GM12873 (cell line): ENCODE measurements around the gene C3orf33.

Experiments used
- CTCF ChIP-seq: IDR thresholded peaks from 2 replicates; pipeline ENCODE4 v1.5.1; 2012; ENCODE audit warnings: low read depth, mild to moderate bottlenecking, moderate library complexity, low read length, control low read depth; ENCODE audit not compliant: insufficient read depth; ENCODE audit errors: missing control alignments

C3orf33 gene

GRCh38 chr3:155748611-155749365, 57.3 kb downstream of the C3orf33 start:
- no peak for TF ChIP-seq CTCF

- TF ChIP-seq CTCF = no peak
Observed at GRCh38 chr3:155747946-155748290, 58.2 kb downstream of the C3orf33 start.

- TF ChIP-seq CTCF = no peak
Observed at GRCh38 chr3:155747286-155747945, 58.7 kb downstream of the C3orf33 start.

- no peak for TF ChIP-seq CTCF
Observed at GRCh38 chr3:155746703-155747102, 59.4 kb downstream of the C3orf33 start.

- no peak for TF ChIP-seq CTCF
Observed at GRCh38 chr3:155745795-155746550, 60.1 kb downstream of the C3orf33 start.

GRCh38 chr3:155744626-155745324, 61.3 kb downstream of the C3orf33 start, which contains the start of gene PLCH1:
Gene PLCH1, minus strand, starts transcription at chr3:155745071. Its CDS starts 40,847 bp downstream, at chr3:155704224.
- no peak for TF ChIP-seq CTCF
